Right lobe of liver (tissue), 4 donors: ENCODE results near the gene BICRA.

Experiments used
- CTCF ChIP-seq, 4 donors: fragments of 200-600 bp in 3 of 4; fragments of 450-650 bp in 1 of 4; IDR thresholded peaks; one replicate each; pipeline versions ENCODE4 v1.5.1 to v1.8.0; 2016 to 2022; ENCODE audit warnings: antibody characterized with exemption in 4 of 4, mild to moderate bottlenecking in 2 of 4
- POLR2A ChIP-seq: fragments of 450-650 bp; IDR thresholded peaks from one replicate; pipeline ENCODE4 v1.6.1; 2017; ENCODE audit warnings: antibody characterized with exemption, mild to moderate bottlenecking
- donor health status: DM: no; HTN: no; CAD: no.
- donor health status: DM: no; HTN: no; CAD: no.
- donor health status: DM: no; HTN: yes; CAD: no.

GRCh38 chr19:47580397-47580796 is 28.5 kb upstream of the BICRA start:
- TF ChIP-seq CTCF (IDR thresholded peaks at IDR 0.05) (no peak), POLR2A (no peak)
